Omental fat pad (tissue), 4 donors: ENCODE data around the gene ZNF747. TPM values are rescaled to one million over a fixed set of nuclear protein-coding genes. Genes with fewer than 3 reads are reported as not detected.

Experiments used
- ATAC-seq: fragments of 150-250 bp; one replicate; pipeline ENCODE4 v1.9.1; 2016; ENCODE audit warnings: mild to moderate bottlenecking, moderate library complexity; ENCODE audit not compliant: low FRiP score
- DNase-seq: peaks from one replicate; pipeline ENCODE4 v3.0.0-alpha.2; 2019; ENCODE audit warnings: low spot score
- total RNA-seq, 4 donors: library from RNA; depleted of rRNA; stranded (reverse); fragments of >200 nt; gene quantifications; one replicate each; pipeline ENCODE4 v1.1.0, GENCODE V29; 2016
- TF ChIP-seq, protein P1 (sequence below), 3 donors: fragments of 450-650 bp; IDR thresholded peaks; one replicate each; pipeline ENCODE4 v1.5.1; 2016 to 2017; ENCODE audit warnings: antibody characterized with exemption in 3 of 3, mild to moderate bottlenecking in 3 of 3, moderate library complexity in 2 of 3

ZNF747 gene
- total RNA-seq, 4 donors from 2014 or later = 7.7 to 12.1 (median 10.4) TPM

DNA sequence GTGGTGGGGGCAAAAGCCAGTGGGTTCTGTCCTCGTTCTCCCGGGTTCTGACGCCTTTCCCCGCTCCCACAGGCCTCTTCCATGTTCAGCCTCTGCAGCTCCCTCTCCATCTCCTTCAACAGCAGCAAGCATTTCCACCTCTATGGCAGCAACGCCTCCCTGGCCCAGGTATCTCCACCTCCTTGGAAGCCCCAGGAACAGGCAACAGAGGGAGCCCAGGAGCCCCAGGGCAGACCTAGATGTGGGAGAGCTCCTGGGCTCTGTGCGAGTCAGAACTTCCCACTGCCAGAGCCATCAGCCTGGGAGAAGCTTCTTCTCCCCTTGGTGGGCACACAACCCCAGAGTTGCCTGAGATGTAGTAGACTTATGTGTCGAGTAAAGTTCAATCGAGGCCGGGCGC is 16.1 kb downstream of the ZNF747 start:
- no peak for DNase-seq
- TF ChIP-seq, protein P1, sequence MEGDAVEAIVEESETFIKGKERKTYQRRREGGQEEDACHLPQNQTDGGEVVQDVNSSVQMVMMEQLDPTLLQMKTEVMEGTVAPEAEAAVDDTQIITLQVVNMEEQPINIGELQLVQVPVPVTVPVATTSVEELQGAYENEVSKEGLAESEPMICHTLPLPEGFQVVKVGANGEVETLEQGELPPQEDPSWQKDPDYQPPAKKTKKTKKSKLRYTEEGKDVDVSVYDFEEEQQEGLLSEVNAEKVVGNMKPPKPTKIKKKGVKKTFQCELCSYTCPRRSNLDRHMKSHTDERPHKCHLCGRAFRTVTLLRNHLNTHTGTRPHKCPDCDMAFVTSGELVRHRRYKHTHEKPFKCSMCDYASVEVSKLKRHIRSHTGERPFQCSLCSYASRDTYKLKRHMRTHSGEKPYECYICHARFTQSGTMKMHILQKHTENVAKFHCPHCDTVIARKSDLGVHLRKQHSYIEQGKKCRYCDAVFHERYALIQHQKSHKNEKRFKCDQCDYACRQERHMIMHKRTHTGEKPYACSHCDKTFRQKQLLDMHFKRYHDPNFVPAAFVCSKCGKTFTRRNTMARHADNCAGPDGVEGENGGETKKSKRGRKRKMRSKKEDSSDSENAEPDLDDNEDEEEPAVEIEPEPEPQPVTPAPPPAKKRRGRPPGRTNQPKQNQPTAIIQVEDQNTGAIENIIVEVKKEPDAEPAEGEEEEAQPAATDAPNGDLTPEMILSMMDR (IDR thresholded peaks at IDR 0.05) = no peak
- no peak for ATAC-seq

DNA sequence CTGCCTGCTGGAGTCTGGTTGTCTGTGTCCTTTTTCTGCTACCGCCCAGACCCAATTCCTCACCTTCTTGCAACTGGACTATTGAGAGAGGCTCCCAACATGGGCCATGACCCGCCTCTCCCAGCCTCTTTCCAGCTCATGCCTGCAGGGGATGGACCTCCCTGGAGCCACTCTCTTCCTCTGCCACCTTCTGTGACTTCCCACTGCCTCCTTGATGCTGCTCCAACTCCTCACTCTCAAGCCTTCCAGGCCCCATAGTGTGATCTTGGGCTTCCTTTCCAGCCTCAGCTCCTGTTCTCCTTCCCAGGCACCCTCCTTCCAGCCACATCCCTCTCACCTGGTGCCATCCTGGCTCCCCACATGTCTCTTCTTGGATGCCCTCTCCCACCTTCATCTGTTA is 19.4 kb downstream of the ZNF747 start:
- DNase-seq (no peak), ATAC-seq (no peak)
- TF ChIP-seq, protein P1 (IDR thresholded peaks at IDR 0.05) = no peak

DNA sequence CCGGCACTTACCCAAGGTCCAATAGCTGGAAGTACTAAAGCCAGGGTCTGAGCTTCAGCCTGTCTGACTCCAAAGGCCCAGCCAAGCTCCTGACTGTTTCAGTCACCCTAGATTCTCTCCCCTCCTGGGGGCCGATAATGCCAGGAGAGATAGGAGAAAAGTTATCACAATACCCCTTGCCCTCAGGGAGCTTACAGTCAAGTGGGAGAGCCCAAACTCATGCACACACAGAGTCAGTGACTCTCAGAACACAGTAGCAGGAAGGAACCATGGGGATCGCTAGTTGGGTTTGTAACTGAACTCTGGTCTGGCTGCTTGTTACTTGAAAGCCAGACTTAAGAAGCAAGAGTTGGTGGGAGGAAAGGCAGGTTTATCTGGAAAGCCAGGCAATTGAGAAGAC is 23.1 kb downstream of the ZNF747 start:
- no peak for DNase-seq
- TF ChIP-seq, protein P1 (IDR thresholded peaks at IDR 0.05) = no peak
- no peak for ATAC-seq

DNA sequence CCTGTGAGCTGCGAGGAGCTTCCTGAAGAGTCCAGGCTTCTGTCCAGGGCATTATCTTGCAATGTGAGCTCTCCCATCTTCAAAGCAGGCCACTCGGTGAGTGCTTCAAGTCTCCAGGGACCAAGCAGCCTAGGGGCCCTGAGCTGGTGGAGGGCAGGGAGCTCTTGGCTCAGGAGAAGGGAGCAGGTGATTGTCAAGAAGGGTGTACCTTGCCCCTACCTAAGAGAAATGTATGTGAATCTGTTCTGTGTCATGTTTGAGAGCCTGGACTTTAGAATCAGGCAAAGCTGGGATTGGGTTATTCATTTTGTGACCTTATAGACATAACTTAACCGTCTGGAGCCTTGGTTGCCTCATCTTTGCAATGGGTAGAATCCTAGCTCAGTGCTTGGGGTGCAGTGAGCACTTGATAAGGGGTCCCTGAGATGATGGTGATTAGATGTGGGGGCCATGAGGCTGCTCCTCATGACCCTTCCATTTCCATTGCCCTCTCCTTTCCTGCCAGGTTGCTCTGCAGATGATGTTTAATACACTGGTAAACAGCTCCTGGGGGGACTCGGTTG is 24.2 kb downstream of the ZNF747 start:
- TF ChIP-seq, protein P1 (IDR thresholded peaks at IDR 0.05) = no peak
- ATAC-seq = no peak

DNA sequence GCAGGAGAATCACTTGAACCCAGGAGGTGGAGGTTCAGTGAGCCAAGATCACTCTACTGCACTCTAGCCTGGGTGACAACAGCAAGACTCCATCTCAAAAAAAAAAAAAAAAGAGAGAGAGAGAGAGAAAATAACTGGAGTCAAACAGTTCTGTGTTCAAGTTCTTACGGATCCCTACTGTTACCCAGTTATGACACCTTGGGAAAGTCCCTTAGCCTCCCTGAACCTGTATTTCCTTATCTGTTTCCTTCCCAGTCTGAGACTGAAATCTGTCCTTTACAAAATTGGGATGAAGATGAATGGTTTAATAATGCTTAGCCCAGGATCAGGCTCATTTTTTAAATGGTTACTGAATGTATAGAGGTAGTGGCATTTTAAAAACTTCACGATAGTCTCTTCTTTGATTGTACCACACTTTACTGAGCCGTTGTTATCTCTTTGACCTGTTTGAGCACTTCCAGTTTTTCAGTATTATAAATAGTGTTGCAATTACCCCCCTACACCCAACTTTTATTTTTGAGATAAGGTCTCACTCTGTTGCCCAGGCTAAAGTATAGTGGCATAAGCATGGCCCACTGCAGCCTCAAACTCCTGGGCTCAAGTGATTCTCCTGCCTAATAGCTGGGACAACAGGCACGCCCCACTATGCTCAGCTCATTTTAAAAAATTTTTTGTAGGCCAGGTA is 25.4 kb downstream of the ZNF747 start:
- ATAC-seq (no peak), DNase-seq (no peak)
- TF ChIP-seq, protein P1 (IDR thresholded peaks at IDR 0.05) = no peak

More for the DNA sequence above, 24.2 kb downstream of the ZNF747 start:
- no peak for DNase-seq

DNA sequence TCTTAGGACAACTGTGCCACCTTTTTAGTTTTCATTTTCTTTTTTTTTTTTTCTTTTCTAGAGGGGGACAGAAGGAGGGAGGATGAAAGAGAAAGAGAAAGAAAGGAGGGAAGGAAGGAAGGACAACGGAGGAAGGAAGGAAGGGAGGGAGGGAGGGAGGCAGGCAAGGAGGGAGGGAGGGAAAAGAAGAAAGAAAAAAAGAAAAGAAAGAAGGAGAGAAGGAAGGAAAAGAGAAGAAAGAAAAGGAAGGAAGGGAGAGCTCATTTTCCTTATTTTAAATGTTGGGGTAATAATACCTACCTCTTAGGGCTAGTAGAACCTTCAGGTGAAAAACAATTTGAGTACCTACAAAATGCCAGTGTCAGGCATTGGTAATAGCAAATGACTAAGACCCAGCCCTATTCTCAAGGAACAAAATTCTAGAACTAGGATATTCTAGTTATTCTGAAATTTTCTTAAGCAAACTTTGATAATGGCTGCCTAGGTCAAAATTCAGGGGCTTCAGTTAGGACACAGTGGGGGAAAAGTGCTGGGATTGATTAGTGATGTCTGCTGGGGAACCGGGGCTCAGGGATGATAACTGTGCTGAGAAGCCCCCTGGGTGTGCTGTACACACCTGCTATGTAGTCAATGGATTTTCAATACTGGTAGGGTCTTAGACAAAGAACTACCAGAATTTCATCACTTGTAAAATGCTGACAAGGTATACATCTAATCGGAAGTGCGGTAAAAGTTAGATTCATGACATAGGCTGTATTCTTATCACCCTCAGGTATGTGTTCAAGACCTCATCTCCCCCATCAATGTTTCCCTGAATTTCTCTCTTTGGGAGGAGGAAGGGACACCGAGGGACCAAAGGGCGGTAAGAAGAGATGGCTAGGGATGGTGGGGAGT is 31.0 kb downstream of the ZNF747 start:
- no peak for DNase-seq
- no peak for ATAC-seq
- TF ChIP-seq, protein P1 (IDR thresholded peaks at IDR 0.05) = no peak
